Progenitor cell of endocrine pancreas (in vitro differentiated cells): ENCODE measurements around the gene IFT27. TPM values are rescaled to one million over a fixed set of nuclear protein-coding genes. Genes with fewer than 3 reads are reported as not detected.

ENCODE experiments used
- DNase-seq: peaks from one replicate; pipeline ENCODE4 v3.0.0; 2021; ENCODE audit warnings: low spot score; ENCODE audit not compliant: unreplicated experiment
- H3K27ac Mint-ChIP-seq: 2 replicates; pipeline ENCODE4 v1.8.0; 2021; ENCODE audit warnings: mild to moderate bottlenecking, moderate library complexity, mixed read lengths
- H3K27me3 Mint-ChIP-seq: 2 replicates; pipeline ENCODE4 v1.8.0; 2021; ENCODE audit warnings: mixed read lengths
- H3K36me3 Mint-ChIP-seq: 2 replicates; pipeline ENCODE4 v1.8.0; 2022; ENCODE audit warnings: mixed read lengths; ENCODE audit not compliant: insufficient read depth
- H3K4me1 Mint-ChIP-seq: 2 replicates; pipeline ENCODE4 v1.8.0; 2021; ENCODE audit warnings: low read depth, mixed read lengths
- H3K4me3 Mint-ChIP-seq: 2 replicates; pipeline ENCODE4 v1.8.0; 2021; ENCODE audit warnings: low read depth, mild to moderate bottlenecking, moderate library complexity, mixed read lengths
- H3K9me3 Mint-ChIP-seq: 2 replicates; pipeline ENCODE4 v1.8.0; 2021; ENCODE audit warnings: low read depth, mixed read lengths
- CTCF ChIP-seq: fragments of 200-600 bp; sonication (generic); IDR thresholded peaks from one replicate; pipeline ENCODE4 v1.5.0; 2021; ENCODE audit warnings: antibody characterized with exemption, mild to moderate bottlenecking; ENCODE audit not compliant: unreplicated experiment
- total RNA-seq: library from RNA; stranded (reverse); gene quantifications from 2 replicates; pipeline ENCODE4 v1.2.1, GENCODE V29; 2021

Gene IFT27
- total RNA-seq, 1 donor from 2014 or later = 52.3 TPM

GRCh38 chr22:36806835-36807234 lies 30.9 kb upstream of the IFT27 start:
- Mint-ChIP-seq H3K4me3 (no peak overlapping the region), H3K27ac (no peak overlapping the region), H3K9me3 (no peaks in the 10 kb centered on the region), H3K4me1 (no peaks in the 10 kb centered on the region), H3K27me3 (peaks cover 48% of the 10 kb centered on the region), H3K36me3 (no peaks in the 10 kb centered on the region)
- no peak for TF ChIP-seq CTCF
- DNase-seq = no peak

GRCh38 chr22:36803358-36803757 lies 27.4 kb upstream of the IFT27 start:
- H3K27me3 Mint-ChIP-seq = peaks cover 48% of the 10 kb centered on the region
- H3K27ac Mint-ChIP-seq = no peak overlapping the region
- DNase-seq = no peak
- no peak overlapping the region for H3K4me3 Mint-ChIP-seq
- TF ChIP-seq CTCF = no peak
- H3K9me3 Mint-ChIP-seq = no peaks in the 10 kb centered on the region
- H3K36me3 Mint-ChIP-seq = no peaks in the 10 kb centered on the region
- no peaks in the 10 kb centered on the region for H3K4me1 Mint-ChIP-seq

GRCh38 chr22:36798674-36799066 lies 22.8 kb upstream of the IFT27 start:
- H3K4me3 Mint-ChIP-seq = no peak overlapping the region
- no peak for TF ChIP-seq CTCF
- H3K4me1 Mint-ChIP-seq = no peaks in the 10 kb centered on the region
- H3K27ac Mint-ChIP-seq = no peak overlapping the region
- DNase-seq = no peak
- no peaks in the 10 kb centered on the region for H3K9me3 Mint-ChIP-seq
- H3K27me3 Mint-ChIP-seq = peaks cover 29% of the 10 kb centered on the region
- H3K36me3 Mint-ChIP-seq = no peaks in the 10 kb centered on the region

GRCh38 chr22:36797911-36798673 lies 22.2 kb upstream of the IFT27 start:
- Mint-ChIP-seq H3K36me3 (no peaks in the 10 kb centered on the region), H3K27ac (no peak overlapping the region), H3K27me3 (peaks cover 24% of the 10 kb centered on the region), H3K4me3 (no peak overlapping the region), H3K9me3 (no peaks in the 10 kb centered on the region), H3K4me1 (no peaks in the 10 kb centered on the region)
- DNase-seq = no peak
- TF ChIP-seq CTCF = no peak

GRCh38 chr22:36797374-36797773 lies 21.5 kb upstream of the IFT27 start:
- H3K4me1 Mint-ChIP-seq = no peaks in the 10 kb centered on the region
- H3K27me3 Mint-ChIP-seq = peaks cover 22% of the 10 kb centered on the region
- H3K36me3 Mint-ChIP-seq = no peaks in the 10 kb centered on the region
- DNase-seq = no peak
- no peak overlapping the region for H3K27ac Mint-ChIP-seq
- H3K9me3 Mint-ChIP-seq = no peaks in the 10 kb centered on the region
- H3K4me3 Mint-ChIP-seq = no peak overlapping the region
- no peak for TF ChIP-seq CTCF
